GM12878 (cell line): ENCODE results near the gene RELT. TPM values are rescaled to one million over a fixed set of nuclear protein-coding genes. Genes with fewer than 3 reads are reported as not detected.
A peak's percentile ranks its signal among the peaks of the same experiment; 100 is the strongest.

Source experiments
- ATAC-seq: fragments of 200-7000 bp; cut with Tn5 transposase; 3 replicates; pipeline ENCODE4 v1.9.1; 2020; ENCODE audit warnings: mild to moderate bottlenecking, moderate library complexity
- BruUV-seq: library from RNA; stranded (reverse); fragments of 400-500 nt; replicated peaks from 2 replicates; lab custom pipeline; 2021; lab: Mats Ljungman, UMichigan
- CTCF ChIA-PET: fragments of 300-600 bp; sonication (Branson Sonifier 250); formaldehyde crosslinking; extraction: SDS; loops from one replicate; lab custom pipeline; 2021; ENCODE audit warnings: inconsistent platforms; lab: Yijun Ruan, JAX
- POLR2A ChIA-PET: fragments of 350-600 bp; formaldehyde crosslinking; extraction: SDS; loops from one replicate; lab custom pipeline; 2021; ENCODE audit warnings: inconsistent platforms; lab: Charles Lee
- RAD21 ChIA-PET: fragments of 300-600 bp; sonication (Branson Sonifier 250); formaldehyde crosslinking; loops from one replicate; lab custom pipeline; 2023; ENCODE audit warnings: antibody characterized with exemption; ENCODE audit not compliant: unreplicated experiment; lab: Charles Lee
- SMC1A ChIA-PET: fragments of 300-600 bp; sonication (Branson Sonifier 250); formaldehyde crosslinking; loops from one replicate; lab custom pipeline; 2023; ENCODE audit not compliant: unreplicated experiment, uncharacterized antibody; lab: Charles Lee
- DNase-seq: peaks from one replicate; pipeline ENCODE4 v3.0.0-alpha.2; 2011; ENCODE audit warnings: low read depth, low spot score
- FAIRE-seq: peaks from 3 replicates; lab custom pipeline; 2011; peaks lifted over from hg19 to GRCh38; lab: Jason Lieb, UNC
- H2AFZ ChIP-seq: 2 replicates; pipeline ENCODE4 v1.6.0; 2011; ENCODE audit warnings: low read depth, low read length, control low read depth; ENCODE audit not compliant: control insufficient read depth
- H3K27ac ChIP-seq: 2 replicates; pipeline ENCODE4 v1.5.1; 2011; ENCODE audit warnings: control low read depth; ENCODE audit not compliant: control insufficient read depth, insufficient read depth
- H3K27me3 ChIP-seq, 2 experiments: replicated peaks in 1 of 2; 2 replicates each; pipeline versions ENCODE4 v1.6.0 to v1.6.1; 2011; ENCODE audit warnings: low read length in 1 of 2; ENCODE audit not compliant: control insufficient read depth in 2 of 2, insufficient read depth in 2 of 2
- H3K36me3 ChIP-seq, 2 experiments: 2 replicates each; pipeline ENCODE4 v1.5.1; 2011; ENCODE audit warnings: low read length in 1 of 2; ENCODE audit not compliant: control insufficient read depth in 2 of 2, insufficient read depth in 2 of 2
- H3K4me1 ChIP-seq: 2 replicates; pipeline ENCODE4 v1.6.1; 2011; ENCODE audit warnings: mild to moderate bottlenecking, low read length, moderate library complexity, mixed read lengths; ENCODE audit not compliant: control insufficient read depth, insufficient read depth
- H3K4me2 ChIP-seq: 2 replicates; pipeline ENCODE4 v1.6.0; 2011; ENCODE audit warnings: control low read depth; ENCODE audit not compliant: control insufficient read depth, insufficient read depth
- H3K4me3 ChIP-seq: fragments of 200-600 bp; sonication (generic); 2 replicates; pipeline ENCODE4 v1.5.1; 2016
- H3K79me2 ChIP-seq: 2 replicates; pipeline ENCODE4 v1.6.0; 2011; ENCODE audit warnings: low read length; ENCODE audit not compliant: control insufficient read depth, insufficient read depth
- H3K9ac ChIP-seq: 2 replicates; pipeline ENCODE4 v1.8.0; 2011; ENCODE audit warnings: low read length, control low read depth, mixed read lengths; ENCODE audit not compliant: control insufficient read depth, insufficient read depth
- H3K9me3 ChIP-seq: replicated peaks from 3 replicates; pipeline ENCODE4 v1.5.1; 2011; ENCODE audit warnings: mild to moderate bottlenecking, low read length; ENCODE audit not compliant: control insufficient read depth, insufficient read depth
- H4K20me1 ChIP-seq: 2 replicates; pipeline ENCODE4 v1.6.0; 2011; ENCODE audit not compliant: control insufficient read depth, insufficient read depth
- ATF3 ChIP-seq: IDR thresholded peaks from 2 replicates; pipeline ENCODE4 v1.6.1; 2011; ENCODE audit warnings: low read depth, mild to moderate bottlenecking, low read length, moderate library complexity, borderline replicate concordance; ENCODE audit errors: extremely low read depth
- CTCF ChIP-seq, 3 experiments: IDR thresholded peaks in 2 of 3; conservative IDR thresholded peaks in 1 of 3; 2 replicates each; pipeline ENCODE4 v1.5.1; 2011; ENCODE audit warnings: low read depth in 3 of 3, low read length in 3 of 3, mild to moderate bottlenecking in 3 of 3, control low read depth in 2 of 3, moderate library complexity in 2 of 3, inconsistent platforms in 1 of 3, mixed read lengths in 1 of 3; ENCODE audit not compliant: control insufficient read depth in 2 of 3, insufficient read depth in 1 of 3; ENCODE audit errors: extremely low read depth in 1 of 3
- EED ChIP-seq: sonication (generic); IDR thresholded peaks from 2 replicates; pipeline ENCODE4 v1.6.1; 2016; ENCODE audit warnings: antibody characterized with exemption, low read depth
- FOXM1 ChIP-seq: IDR thresholded peaks from 2 replicates; pipeline ENCODE4 v1.6.1; 2012; ENCODE audit warnings: low read depth, mild to moderate bottlenecking, inconsistent platforms, low read length, moderate library complexity
- HDAC6 ChIP-seq: fragments of 200-600 bp; sonication (generic); IDR thresholded peaks from one replicate; pipeline ENCODE4 v1.8.0; 2017; ENCODE audit warnings: antibody characterized with exemption; ENCODE audit not compliant: unreplicated experiment
- LARP7 ChIP-seq: fragments of 450-650 bp; IDR thresholded peaks from 2 replicates; pipeline ENCODE4 v1.6.1; 2017; ENCODE audit warnings: mild to moderate bottlenecking
- MAX ChIP-seq: IDR thresholded peaks from 2 replicates; pipeline ENCODE4 v1.6.1; 2012; ENCODE audit warnings: low read depth, low read length, improper control_type of control experiment
- NFIC ChIP-seq: IDR thresholded peaks from 2 replicates; pipeline ENCODE4 v1.6.1; 2012; ENCODE audit warnings: low read depth, mild to moderate bottlenecking, inconsistent platforms, low read length, moderate library complexity
- RAD21 ChIP-seq: IDR thresholded peaks from 2 replicates; pipeline ENCODE4 v1.6.1; 2011; ENCODE audit warnings: mild to moderate bottlenecking, low read depth, low read length, moderate library complexity; ENCODE audit not compliant: insufficient read depth
- RB1 ChIP-seq: fragments of 450-650 bp; formaldehyde crosslinking; IDR thresholded peaks from 2 replicates; pipeline ENCODE4 v1.6.1; 2017; ENCODE audit warnings: mild to moderate bottlenecking, borderline replicate concordance
- RUNX3 ChIP-seq: IDR thresholded peaks from 2 replicates; pipeline ENCODE4 v1.6.1; 2012; ENCODE audit warnings: low read length, inconsistent platforms
- SMARCA5 ChIP-seq: fragments of 450-650 bp; IDR thresholded peaks from 2 replicates; pipeline ENCODE4 v1.6.1; 2017; ENCODE audit warnings: mild to moderate bottlenecking
- SMC3 ChIP-seq: IDR thresholded peaks from 2 replicates; pipeline ENCODE4 v1.6.1; 2011; ENCODE audit warnings: low read length, improper control_type of control experiment, borderline replicate concordance
- YY1 ChIP-seq: IDR thresholded peaks from 2 replicates; pipeline ENCODE4 v1.6.1; 2011; ENCODE audit warnings: low read depth, mild to moderate bottlenecking, low read length
- ZNF24 ChIP-seq: fragments of 450-650 bp; IDR thresholded peaks from 2 replicates; pipeline ENCODE4 v1.6.1; 2017; ENCODE audit warnings: antibody characterized with exemption, mild to moderate bottlenecking
- WGBS: methylation state at CpG from one replicate; pipeline ENCODE4 v1.1.6; 2016; ENCODE audit warnings: low lambda C conversion rate; ENCODE audit not compliant: insufficient replicate concordance, insufficient coverage; ENCODE audit errors: missing lambda C conversion rate; 5-methylcytosine and 5-hydroxymethylcytosine counted together
- in situ Hi-C: fragments of 300-500 bp; cut with MboI; formaldehyde crosslinking; loops from 9 replicates; pipeline ENCODE4 v1.14.3; 2018; ENCODE audit warnings: mixed read lengths
- intact Hi-C: fragments of 100-400 bp; cut with micrococcal nuclease; formaldehyde crosslinking; loops from one replicate; pipeline ENCODE4 v1.14.2; 2022; ENCODE audit not compliant: unreplicated experiment
- polyA plus RNA-seq, 11 experiments: library from polyadenylated mRNA; depleted of rRNA in 4 of 11; unstranded in 6 of 11; stranded (reverse) in 5 of 11; fragments of >200 nt; fragmentation: Nextera tagmentation in 4 of 11; fragmentation: Illumina TruSeq in 1 of 11; extraction: Ambion mirVana in 4 of 11; extraction: Trizol in 1 of 11; gene quantifications; 1 replicate in 1 of 11; 2 replicates in 10 of 11; pipeline versions ENCODE4 v1.2.1 to v1.2.3, GENCODE V29; 2011 to 2016; ENCODE audit warnings: inconsistent platforms in 2 of 11, missing spikeins in 2 of 11, low read depth in 1 of 11
- total RNA-seq, 4 experiments: library from RNA; depleted of rRNA in 3 of 4; stranded (reverse); fragments of >200 nt in 3 of 4; fragmentation: Illumina TruSeq in 1 of 4; extraction: Trizol in 1 of 4; gene quantifications; 2 replicates each; pipeline versions ENCODE4 v1.2.1 to v1.2.3, GENCODE V29; 2013 to 2021

RELT gene
- total and polyA plus RNA-seq, 10 of the 15 experiments (the other 5 are each of a cell fraction or from before 2014, with no cell fraction given) = 1.2 to 28.5 (median 10.8) TPM

GRCh38 chr11:73393479-73394415 lies 17.5 kb downstream of the RELT start:
- H3K27me3 ChIP-seq = no peaks in the 10 kb centered on the region
- H3K4me3 ChIP-seq = no peak overlapping the region
- DNase-seq (no peak), FAIRE-seq (peak; percentile 73)
- no peak overlapping the region for H3K9ac ChIP-seq
- H3K36me3 ChIP-seq = peaks cover 31 to 72% of the 10 kb centered on the region in 2 experiments
- in situ Hi-C loops (no loop called here), intact Hi-C loops (loop anchor here (1.0 to 2.0 kb wide), 2 partner anchors 17 to 42 kb away; partner anchors contain the start of gene RELT)
- no peaks in the 10 kb centered on the region for H3K9me3 ChIP-seq
- CTCF ChIA-PET = interaction anchor here (0.7 to 25.6 kb wide), 22 partner anchors 9 to 297 kb away, joined by 3 to 400 read pairs (median 6); no protein-coding TSS in a partner anchor
- H3K4me1 ChIP-seq = peaks cover 4% of the 10 kb centered on the region
- RAD21 ChIA-PET = interaction anchor here (0.6 to 2.3 kb wide), 14 partner anchors 9 to 267 kb away, joined by 3 to 71 read pairs (median 6); partner anchors contain the start of gene RELT
- H4K20me1 ChIP-seq = no peaks in the 10 kb centered on the region
- H3K79me2 ChIP-seq = peaks cover 20% of the 10 kb centered on the region
- WGBS = 73% methylated on average over 16 of the region's 16 CpGs
- no peak overlapping the region for H3K27ac ChIP-seq
- POLR2A ChIA-PET = interaction anchor here (0.9 to 1.5 kb wide), 3 partner anchors 9 to 43 kb away, joined by 3 to 4 read pairs (median 3); no protein-coding TSS in a partner anchor
- H2AFZ ChIP-seq = no peak overlapping the region
- BruUV-seq = no TSS peak
- SMC1A ChIA-PET = interaction anchor here (0.7 to 2.7 kb wide), 12 partner anchors 9 to 267 kb away, joined by 3 to 44 read pairs (median 4); no protein-coding TSS in a partner anchor
- TF ChIP-seq FOXM1 (no peak), RB1 (peak; percentile 50; the same call in 1 of the 2 replicates), HDAC6 (no peak), SMC3 (peak; percentile 95), EED (no peak), CTCF (IDR thresholded peaks at IDR 0.05 in 2 of 3, conservative IDR thresholded peaks at IDR 0.05 in 1 of 3; ENCODE audit: control insufficient read depth in 2 of 3, extremely low read depth in 1 of 3, insufficient read depth in 1 of 3, low read depth in 3 of 3, low read length in 3 of 3) (peak; percentile 83 to 90 (median 88)), MAX (peak; percentile 84), SMARCA5 (0 out of 2 replicates have a peak, but pooled peaks have one; percentile 22), NFIC (no peak), RUNX3 (0 out of 2 replicates have a peak, but pooled peaks have one; percentile 14), RAD21 (peak; percentile 91), LARP7 (no peak), ATF3 (no peak), YY1 (0 out of 2 replicates have a peak, but pooled peaks have one; percentile 31), ZNF24 (peak; percentile 39; the same call in 1 of the 2 replicates)
- TF ChIP-seq, all 136 proteins: peak for 9
- no peak overlapping the region for H3K4me2 ChIP-seq
- ATAC-seq = peak; percentile 84
